CD4-positive, alpha-beta T cell treated with Interleukin-17A for 1 hour (primary cell): Measurements from ENCODE around the gene ARHGAP45.

Experiments used
- DNase-seq: peaks from one replicate; pipeline ENCODE4 v3.0.0-alpha.2; 2020

ARHGAP45 gene

GRCh38 chr19:1073063-1073955 lies 6.3 kb downstream of the ARHGAP45 start:
- DNase-seq = no peak

- DNase-seq = no peak
Observed at GRCh38 chr19:1073956-1074517, 7.1 kb downstream of the ARHGAP45 start.

GRCh38 chr19:1074544-1075283 lies 7.7 kb downstream of the ARHGAP45 start:
- DNase-seq = peak; percentile 95

- DNase-seq = no peak
Observed at GRCh38 chr19:1076046-1076386, 9.0 kb downstream of the ARHGAP45 start.

- peak; percentile 96 for DNase-seq
Observed at GRCh38 chr19:1076951-1077350, 10.0 kb downstream of the ARHGAP45 start.

- DNase-seq = peak; percentile 68
Observed at GRCh38 chr19:1079566-1080111, 12.7 kb downstream of the ARHGAP45 start.

GRCh38 chr19:1080360-1081161 lies 13.6 kb downstream of the ARHGAP45 start:
- DNase-seq = no peak

GRCh38 chr19:1081301-1082164 lies 14.6 kb downstream of the ARHGAP45 start:
- DNase-seq = no peak

GRCh38 chr19:1082165-1082927 lies 15.4 kb downstream of the ARHGAP45 start:
- peak; percentile 91 for DNase-seq

- peak; percentile 4 for DNase-seq
Observed at GRCh38 chr19:1082928-1083816, 16.2 kb downstream of the ARHGAP45 start.

GRCh38 chr19:1084024-1084868 lies 17.3 kb downstream of the ARHGAP45 start:
- peak; percentile 10 for DNase-seq

GRCh38 chr19:1085053-1085658 lies 18.2 kb downstream of the ARHGAP45 start:
- DNase-seq = peak; percentile 3

GRCh38 chr19:1085676-1086442 lies 18.9 kb downstream of the ARHGAP45 start:
- peak; percentile 2 for DNase-seq

GRCh38 chr19:1086613-1087012 lies 19.6 kb downstream of the ARHGAP45 start:
- no peak for DNase-seq

- peak; percentile 64 for DNase-seq
Observed at GRCh38 chr19:1087813-1088415, 20.9 kb downstream of the ARHGAP45 start.

- DNase-seq = no peak
Observed at GRCh38 chr19:1088416-1089010, 21.5 kb downstream of the ARHGAP45 start.
